GM12878 (cell line): ENCODE measurements around the gene MVP. TPM values are rescaled to one million over a fixed set of nuclear protein-coding genes. Genes with fewer than 3 reads are reported as not detected.

ENCODE experiments used
- ASH2L ChIP-seq: fragments of 300-600, 200-600 bp; sonication (generic); IDR thresholded peaks from 2 replicates; pipeline ENCODE4 v1.6.1; 2017; ENCODE audit warnings: low read depth, mild to moderate bottlenecking, borderline replicate concordance
- CHD2 ChIP-seq: IDR thresholded peaks from 2 replicates; pipeline ENCODE4 v1.6.1; 2011; ENCODE audit warnings: low read depth, low read length, improper control_type of control experiment, borderline replicate concordance
- MXI1 ChIP-seq: fragments of 150-350 bp; IDR thresholded peaks from 2 replicates; pipeline ENCODE4 v1.6.1; 2011; ENCODE audit warnings: low read depth, mild to moderate bottlenecking, inconsistent platforms, low read length, improper control_type of control experiment
- MYB ChIP-seq: fragments of 150-350 bp; IDR thresholded peaks from 2 replicates; pipeline ENCODE4 v1.6.1; 2014; ENCODE audit warnings: mild to moderate bottlenecking, low read depth, low read length, borderline replicate concordance
- POLR2A ChIP-seq: IDR thresholded peaks from 2 replicates; pipeline ENCODE4 v1.6.1; 2011; ENCODE audit warnings: low read depth, mild to moderate bottlenecking, low read length
- PRDM15 ChIP-seq: fragments of 450-650 bp; formaldehyde crosslinking; IDR thresholded peaks from 2 replicates; pipeline ENCODE4 v1.4.0; 2020; ENCODE audit warnings: mild to moderate bottlenecking, moderate library complexity
- SIN3A ChIP-seq: IDR thresholded peaks from 2 replicates; pipeline ENCODE4 v1.6.1; 2012; ENCODE audit warnings: low read depth, low read length, improper control_type of control experiment
- SMAD5 ChIP-seq: IDR thresholded peaks from 2 replicates; pipeline ENCODE4 v1.6.1; 2016; ENCODE audit warnings: antibody characterized with exemption, low read depth
- STAT1 ChIP-seq: fragments of 450-650 bp; conservative IDR thresholded peaks from 2 replicates; pipeline ENCODE4 v1.6.1; 2014; ENCODE audit warnings: antibody characterized with exemption, mild to moderate bottlenecking
- USF2 ChIP-seq: IDR thresholded peaks from 2 replicates; pipeline ENCODE4 v1.6.1; 2011; ENCODE audit warnings: low read depth, low read length, improper control_type of control experiment, borderline replicate concordance
- ZBTB33 ChIP-seq: fragments of 450-650 bp; IDR thresholded peaks from 2 replicates; pipeline ENCODE4 v1.6.1; 2017; ENCODE audit warnings: mild to moderate bottlenecking
- polyA plus RNA-seq, 11 experiments: library from polyadenylated mRNA; depleted of rRNA in 4 of 11; unstranded in 6 of 11; stranded (reverse) in 5 of 11; fragments of >200 nt; fragmentation: Nextera tagmentation in 4 of 11; fragmentation: Illumina TruSeq in 1 of 11; extraction: Ambion mirVana in 4 of 11; extraction: Trizol in 1 of 11; gene quantifications; 1 replicate in 1 of 11; 2 replicates in 10 of 11; pipeline versions ENCODE4 v1.2.1 to v1.2.3, GENCODE V29; 2011 to 2016; ENCODE audit warnings: inconsistent platforms in 2 of 11, missing spikeins in 2 of 11, low read depth in 1 of 11
- total RNA-seq, 4 experiments: library from RNA; depleted of rRNA in 3 of 4; stranded (reverse); fragments of >200 nt in 3 of 4; fragmentation: Illumina TruSeq in 1 of 4; extraction: Trizol in 1 of 4; gene quantifications; 2 replicates each; pipeline versions ENCODE4 v1.2.1 to v1.2.3, GENCODE V29; 2013 to 2021
- TF ChIP-seq, protein P1 (sequence below): fragments of 450-650 bp; IDR thresholded peaks from 2 replicates; pipeline ENCODE4 v1.6.1; 2017; ENCODE audit warnings: mild to moderate bottlenecking, moderate library complexity
- TF ChIP-seq, protein P2 (sequence below): IDR thresholded peaks from 2 replicates; pipeline ENCODE4 v1.6.1; 2011; ENCODE audit warnings: mild to moderate bottlenecking, low read depth, low read length, moderate library complexity; ENCODE audit not compliant: insufficient replicate concordance
- TF ChIP-seq, protein P3 (sequence below): IDR thresholded peaks from 2 replicates; pipeline ENCODE4 v1.6.1; 2012; ENCODE audit warnings: low read depth, low read length, improper control_type of control experiment

Gene MVP
- total and polyA plus RNA-seq, 10 of the 15 experiments (the other 5 are each of a cell fraction or from before 2014, with no cell fraction given), result 0.98 to 74.2 (median 54.7) TPM

DNA sequence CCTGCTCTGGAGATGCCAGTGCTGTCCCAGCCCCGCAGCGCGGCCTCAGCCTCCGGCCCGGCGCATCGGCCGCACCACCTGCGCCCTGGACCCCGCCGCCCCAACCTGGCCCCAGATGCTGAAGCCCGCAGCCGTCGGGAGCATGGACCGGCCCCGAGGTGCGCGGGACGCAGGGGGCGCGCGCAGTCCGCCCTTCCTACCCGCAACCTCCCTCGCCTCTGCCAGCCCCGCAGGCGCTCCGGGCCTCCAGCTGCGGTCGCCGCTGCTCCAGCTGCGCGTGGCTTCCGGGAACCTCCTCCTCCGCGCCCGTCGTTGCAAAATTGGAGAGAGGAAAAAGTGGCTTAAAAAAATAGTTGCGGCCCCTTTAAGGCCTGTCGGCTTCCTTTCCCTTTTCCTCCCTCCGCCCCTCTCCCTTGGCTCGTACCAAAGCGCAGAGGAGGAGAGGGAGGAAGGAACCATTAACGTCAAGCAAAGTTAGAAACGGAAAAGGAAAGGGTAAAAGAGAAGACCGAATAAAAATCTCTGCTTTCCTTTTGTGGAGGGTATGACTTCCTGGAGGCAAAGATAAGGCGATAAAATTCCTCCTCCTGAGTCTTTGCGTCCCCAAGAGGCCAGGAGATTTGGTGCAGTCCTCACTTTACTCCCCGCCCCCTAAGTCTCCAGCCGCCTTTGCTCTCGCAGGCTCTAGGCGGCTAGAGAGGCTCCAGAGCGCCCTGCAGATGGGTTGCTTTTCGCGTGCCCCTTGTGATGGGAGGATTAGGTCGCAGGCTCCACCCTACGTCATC, 42.8 kb downstream of the MVP start, which contains the start of gene CDIPT (continued):
- TF ChIP-seq USF2 (no peak), ASH2L (0 out of 2 replicates have a peak, but pooled peaks have one; percentile 36), MXI1 (peak; percentile 77), MYB (no peak), PRDM15 (CRISPR knock-in tag) (no peak), SMAD5 (no peak), STAT1 (peak; percentile 94; the same call in 1 of the 2 replicates), CHD2 (no peak), POLR2A (peak; percentile 59; the same call in 1 of the 2 replicates), ZBTB33 (0 out of 2 replicates have a peak, but pooled peaks have one; percentile 40), SIN3A (no peak)
- TF ChIP-seq, protein P1, sequence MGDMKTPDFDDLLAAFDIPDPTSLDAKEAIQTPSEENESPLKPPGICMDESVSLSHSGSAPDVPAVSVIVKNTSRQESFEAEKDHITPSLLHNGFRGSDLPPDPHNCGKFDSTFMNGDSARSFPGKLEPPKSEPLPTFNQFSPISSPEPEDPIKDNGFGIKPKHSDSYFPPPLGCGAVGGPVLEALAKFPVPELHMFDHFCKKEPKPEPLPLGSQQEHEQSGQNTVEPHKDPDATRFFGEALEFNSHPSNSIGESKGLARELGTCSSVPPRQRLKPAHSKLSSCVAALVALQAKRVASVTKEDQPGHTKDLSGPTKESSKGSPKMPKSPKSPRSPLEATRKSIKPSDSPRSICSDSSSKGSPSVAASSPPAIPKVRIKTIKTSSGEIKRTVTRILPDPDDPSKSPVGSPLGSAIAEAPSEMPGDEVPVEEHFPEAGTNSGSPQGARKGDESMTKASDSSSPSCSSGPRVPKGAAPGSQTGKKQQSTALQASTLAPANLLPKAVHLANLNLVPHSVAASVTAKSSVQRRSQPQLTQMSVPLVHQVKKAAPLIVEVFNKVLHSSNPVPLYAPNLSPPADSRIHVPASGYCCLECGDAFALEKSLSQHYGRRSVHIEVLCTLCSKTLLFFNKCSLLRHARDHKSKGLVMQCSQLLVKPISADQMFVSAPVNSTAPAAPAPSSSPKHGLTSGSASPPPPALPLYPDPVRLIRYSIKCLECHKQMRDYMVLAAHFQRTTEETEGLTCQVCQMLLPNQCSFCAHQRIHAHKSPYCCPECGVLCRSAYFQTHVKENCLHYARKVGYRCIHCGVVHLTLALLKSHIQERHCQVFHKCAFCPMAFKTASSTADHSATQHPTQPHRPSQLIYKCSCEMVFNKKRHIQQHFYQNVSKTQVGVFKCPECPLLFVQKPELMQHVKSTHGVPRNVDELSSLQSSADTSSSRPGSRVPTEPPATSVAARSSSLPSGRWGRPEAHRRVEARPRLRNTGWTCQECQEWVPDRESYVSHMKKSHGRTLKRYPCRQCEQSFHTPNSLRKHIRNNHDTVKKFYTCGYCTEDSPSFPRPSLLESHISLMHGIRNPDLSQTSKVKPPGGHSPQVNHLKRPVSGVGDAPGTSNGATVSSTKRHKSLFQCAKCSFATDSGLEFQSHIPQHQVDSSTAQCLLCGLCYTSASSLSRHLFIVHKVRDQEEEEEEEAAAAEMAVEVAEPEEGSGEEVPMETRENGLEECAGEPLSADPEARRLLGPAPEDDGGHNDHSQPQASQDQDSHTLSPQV, result no peak
- TF ChIP-seq, protein P2, sequence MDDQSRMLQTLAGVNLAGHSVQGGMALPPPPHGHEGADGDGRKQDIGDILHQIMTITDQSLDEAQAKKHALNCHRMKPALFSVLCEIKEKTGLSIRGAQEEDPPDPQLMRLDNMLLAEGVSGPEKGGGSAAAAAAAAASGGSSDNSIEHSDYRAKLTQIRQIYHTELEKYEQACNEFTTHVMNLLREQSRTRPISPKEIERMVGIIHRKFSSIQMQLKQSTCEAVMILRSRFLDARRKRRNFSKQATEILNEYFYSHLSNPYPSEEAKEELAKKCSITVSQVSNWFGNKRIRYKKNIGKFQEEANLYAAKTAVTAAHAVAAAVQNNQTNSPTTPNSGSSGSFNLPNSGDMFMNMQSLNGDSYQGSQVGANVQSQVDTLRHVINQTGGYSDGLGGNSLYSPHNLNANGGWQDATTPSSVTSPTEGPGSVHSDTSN, result no peak
- TF ChIP-seq, protein P3, sequence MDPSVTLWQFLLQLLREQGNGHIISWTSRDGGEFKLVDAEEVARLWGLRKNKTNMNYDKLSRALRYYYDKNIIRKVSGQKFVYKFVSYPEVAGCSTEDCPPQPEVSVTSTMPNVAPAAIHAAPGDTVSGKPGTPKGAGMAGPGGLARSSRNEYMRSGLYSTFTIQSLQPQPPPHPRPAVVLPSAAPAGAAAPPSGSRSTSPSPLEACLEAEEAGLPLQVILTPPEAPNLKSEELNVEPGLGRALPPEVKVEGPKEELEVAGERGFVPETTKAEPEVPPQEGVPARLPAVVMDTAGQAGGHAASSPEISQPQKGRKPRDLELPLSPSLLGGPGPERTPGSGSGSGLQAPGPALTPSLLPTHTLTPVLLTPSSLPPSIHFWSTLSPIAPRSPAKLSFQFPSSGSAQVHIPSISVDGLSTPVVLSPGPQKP, result 0 out of 2 replicates have a peak, but pooled peaks have one; percentile 64
